ENCODE measurements around the gene ZNF618.

Gene ZNF618

GRCh38 chr9:113963696-113964494, 87.8 kb downstream of the ZNF618 start:
- DNase-seq, result no peak

- no peak for DNase-seq
These were observed 88.5 kb downstream of the ZNF618 start for GRCh38 chr9:113964495-113965170.

- DNase-seq, result no peak
These were observed 90.3 kb downstream of the ZNF618 start for GRCh38 chr9:113966394-113966793.

- no peak for DNase-seq
These were observed 91.3 kb downstream of the ZNF618 start for GRCh38 chr9:113967380-113967779.

GRCh38 chr9:113969343-113969742, 93.2 kb downstream of the ZNF618 start:
- no peak for DNase-seq

- no peak for DNase-seq
These were observed 97.1 kb downstream of the ZNF618 start for GRCh38 chr9:113973226-113973625.

GRCh38 chr9:113973963-113974413, 97.9 kb downstream of the ZNF618 start:
- DNase-seq, result no peak

- no peak for DNase-seq
These were observed 100.8 kb downstream of the ZNF618 start for GRCh38 chr9:113976915-113977314.

- DNase-seq, result no peak
These were observed 102.7 kb downstream of the ZNF618 start for GRCh38 chr9:113978725-113979342.

GRCh38 chr9:113979343-113980127, 103.4 kb downstream of the ZNF618 start:
- no peak for DNase-seq

- no peak for DNase-seq
These were observed 108.7 kb downstream of the ZNF618 start for GRCh38 chr9:113984639-113985380.

- DNase-seq, result no peak
These were observed 110.0 kb downstream of the ZNF618 start for GRCh38 chr9:113985968-113986585.

GRCh38 chr9:113986931-113987330, 110.8 kb downstream of the ZNF618 start:
- no peak for DNase-seq

GRCh38 chr9:113987526-113987925, 111.4 kb downstream of the ZNF618 start:
- DNase-seq, result no peak

- DNase-seq, result no peak
These were observed 112.4 kb downstream of the ZNF618 start for GRCh38 chr9:113988385-113989016.

- DNase-seq, result no peak
These were observed 113.1 kb downstream of the ZNF618 start for GRCh38 chr9:113989017-113989713.

- no peak for DNase-seq
These were observed 113.8 kb downstream of the ZNF618 start for GRCh38 chr9:113989714-113990569.

GRCh38 chr9:113990570-113990907, 114.4 kb downstream of the ZNF618 start:
- DNase-seq, result no peak

- DNase-seq, result no peak
These were observed 114.9 kb downstream of the ZNF618 start for GRCh38 chr9:113990975-113991471.

GRCh38 chr9:113991714-113992113, 115.6 kb downstream of the ZNF618 start:
- no peak for DNase-seq
